Mesothelial cell of epicardium (in vitro differentiated cells): ENCODE data around the gene ANKRD36. TPM values are rescaled to one million over a fixed set of nuclear protein-coding genes. Genes with fewer than 3 reads are reported as not detected.
"Not testable (repeated sequence)": the region's sequence is repeated elsewhere in the genome, so short reads cannot be mapped to it uniquely, and the experiment has no call there.

Experiments
- DNase-seq, 2 experiments: peaks; one replicate each; pipeline ENCODE4 v3.0.0; 2021; ENCODE audit warnings: low spot score in 2 of 2; ENCODE audit not compliant: unreplicated experiment in 2 of 2
- H3K27ac Mint-ChIP-seq: 2 replicates; pipeline ENCODE4 v1.8.0; 2021; ENCODE audit warnings: mixed read lengths
- H3K27me3 Mint-ChIP-seq: 2 replicates; pipeline ENCODE4 v1.8.0; 2021; ENCODE audit warnings: low read depth, mixed read lengths
- H3K36me3 Mint-ChIP-seq: 2 replicates; pipeline ENCODE4 v1.8.0; 2021; ENCODE audit warnings: mixed read lengths
- H3K4me1 Mint-ChIP-seq: 2 replicates; pipeline ENCODE4 v1.8.0; 2021; ENCODE audit warnings: mixed read lengths
- H3K4me3 Mint-ChIP-seq: 2 replicates; pipeline ENCODE4 v1.8.0; 2021; ENCODE audit warnings: mild to moderate bottlenecking, moderate library complexity, mixed read lengths
- H3K9me3 Mint-ChIP-seq: 2 replicates; pipeline ENCODE4 v1.8.0; 2021; ENCODE audit warnings: mixed read lengths
- total RNA-seq: library from RNA; stranded (reverse); gene quantifications from 3 replicates; pipeline ENCODE4 v1.2.1, GENCODE V29; 2021
- TF ChIP-seq, protein P1 (sequence below): fragments of 200-600 bp; sonication (generic); IDR thresholded peaks from one replicate; pipeline ENCODE4 v1.5.0; 2021; ENCODE audit warnings: antibody characterized with exemption; ENCODE audit not compliant: unreplicated experiment

Gene ANKRD36
- total RNA-seq, 1 donor from 2014 or later = 45.3 TPM

- not testable (repeated sequence) for H3K9me3 Mint-ChIP-seq, H3K27me3 Mint-ChIP-seq, H3K36me3 Mint-ChIP-seq, H3K4me1 Mint-ChIP-seq, H3K27ac Mint-ChIP-seq, H3K4me3 Mint-ChIP-seq, DNase-seq
Measured at GRCh38 chr2:97261192-97261591, 148.2 kb downstream of the ANKRD36 start.

- peaks cover 11% of the 10 kb centered on the region for H3K36me3 Mint-ChIP-seq
- DNase-seq, H3K4me3 Mint-ChIP-seq, H3K9me3 Mint-ChIP-seq, H3K27ac Mint-ChIP-seq, H3K4me1 Mint-ChIP-seq, H3K27me3 Mint-ChIP-seq: not testable (repeated sequence)
Measured at GRCh38 chr2:97266449-97266848, 153.5 kb downstream of the ANKRD36 start.

DNA sequence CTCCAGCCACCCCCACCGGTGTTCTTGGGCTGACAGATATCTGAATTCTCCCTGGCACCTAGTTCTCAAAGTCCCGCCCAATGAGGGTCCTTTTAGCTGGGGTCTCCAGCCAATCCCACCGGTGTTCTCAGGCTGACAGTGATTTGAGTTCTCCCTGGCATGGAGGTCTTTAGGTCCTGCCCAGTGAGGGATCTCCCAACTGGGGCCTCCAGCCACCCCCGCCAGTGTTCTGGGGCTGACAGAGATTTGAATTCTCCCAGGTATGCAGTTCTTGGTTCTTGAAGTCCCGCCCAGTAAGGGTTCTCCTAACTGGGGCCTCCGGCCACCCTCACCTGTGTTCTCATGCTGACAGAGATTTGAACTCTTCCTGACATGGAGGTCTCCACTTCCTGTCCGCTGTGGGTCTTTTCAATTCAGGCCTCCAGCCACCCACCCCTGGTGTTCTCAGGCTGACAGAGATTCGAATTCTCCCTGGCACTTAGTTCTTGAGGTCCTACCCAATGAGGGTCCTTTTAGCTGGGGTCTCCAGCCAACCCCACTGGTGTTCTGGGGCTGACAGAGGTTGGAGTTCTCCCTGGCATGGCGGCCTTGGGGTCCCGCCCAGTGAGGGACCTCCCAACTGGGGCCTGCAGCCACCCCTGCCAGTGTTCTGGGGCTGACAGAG is 154.6 kb downstream of the ANKRD36 start:
- H3K27me3 Mint-ChIP-seq = no peaks in the 10 kb centered on the region
- peaks cover 10% of the 10 kb centered on the region for H3K36me3 Mint-ChIP-seq
- H3K27ac Mint-ChIP-seq = no peak overlapping the region
- peaks cover 6% of the 10 kb centered on the region for H3K9me3 Mint-ChIP-seq
- DNase-seq = peak; percentile 13 to 34
- TF ChIP-seq, protein P1, sequence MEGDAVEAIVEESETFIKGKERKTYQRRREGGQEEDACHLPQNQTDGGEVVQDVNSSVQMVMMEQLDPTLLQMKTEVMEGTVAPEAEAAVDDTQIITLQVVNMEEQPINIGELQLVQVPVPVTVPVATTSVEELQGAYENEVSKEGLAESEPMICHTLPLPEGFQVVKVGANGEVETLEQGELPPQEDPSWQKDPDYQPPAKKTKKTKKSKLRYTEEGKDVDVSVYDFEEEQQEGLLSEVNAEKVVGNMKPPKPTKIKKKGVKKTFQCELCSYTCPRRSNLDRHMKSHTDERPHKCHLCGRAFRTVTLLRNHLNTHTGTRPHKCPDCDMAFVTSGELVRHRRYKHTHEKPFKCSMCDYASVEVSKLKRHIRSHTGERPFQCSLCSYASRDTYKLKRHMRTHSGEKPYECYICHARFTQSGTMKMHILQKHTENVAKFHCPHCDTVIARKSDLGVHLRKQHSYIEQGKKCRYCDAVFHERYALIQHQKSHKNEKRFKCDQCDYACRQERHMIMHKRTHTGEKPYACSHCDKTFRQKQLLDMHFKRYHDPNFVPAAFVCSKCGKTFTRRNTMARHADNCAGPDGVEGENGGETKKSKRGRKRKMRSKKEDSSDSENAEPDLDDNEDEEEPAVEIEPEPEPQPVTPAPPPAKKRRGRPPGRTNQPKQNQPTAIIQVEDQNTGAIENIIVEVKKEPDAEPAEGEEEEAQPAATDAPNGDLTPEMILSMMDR = no peak
- no peaks in the 10 kb centered on the region for H3K4me1 Mint-ChIP-seq
- no peak overlapping the region for H3K4me3 Mint-ChIP-seq

GRCh38 chr2:97268075-97268591 is 155.2 kb downstream of the ANKRD36 start:
- DNase-seq = peak in 1 of 2 experiments; percentile 35
- not testable (repeated sequence) for H3K4me1 Mint-ChIP-seq, H3K27me3 Mint-ChIP-seq, H3K27ac Mint-ChIP-seq, H3K9me3 Mint-ChIP-seq, H3K36me3 Mint-ChIP-seq, H3K4me3 Mint-ChIP-seq

- H3K27ac Mint-ChIP-seq, H3K4me1 Mint-ChIP-seq, H3K27me3 Mint-ChIP-seq, H3K4me3 Mint-ChIP-seq, H3K9me3 Mint-ChIP-seq, H3K36me3 Mint-ChIP-seq, DNase-seq: not testable (repeated sequence)
Measured at GRCh38 chr2:97276232-97276798, 163.4 kb downstream of the ANKRD36 start.

DNA sequence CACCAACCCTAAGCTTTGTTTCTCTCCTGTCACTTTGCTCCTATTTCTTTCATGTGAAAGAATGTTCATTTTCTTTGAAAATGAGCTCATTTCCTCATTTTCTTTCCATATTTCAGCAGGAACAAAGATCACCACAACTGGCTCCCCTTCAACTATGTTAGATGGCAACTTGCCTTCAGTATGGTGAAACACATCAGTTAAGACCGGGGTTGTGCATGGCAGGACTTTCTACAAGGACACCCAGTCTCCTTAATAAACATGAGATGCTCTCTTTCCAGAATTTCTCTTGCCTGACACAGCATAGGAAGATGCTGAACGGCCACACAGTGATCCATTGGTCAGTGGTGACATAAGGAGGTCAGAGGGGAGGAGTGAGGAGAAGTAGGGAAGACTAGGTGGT is 172.2 kb downstream of the ANKRD36 start:
- H3K27ac Mint-ChIP-seq, H3K4me1 Mint-ChIP-seq, H3K9me3 Mint-ChIP-seq, DNase-seq, H3K27me3 Mint-ChIP-seq, H3K4me3 Mint-ChIP-seq, H3K36me3 Mint-ChIP-seq: not testable (repeated sequence)

GRCh38 chr2:97293687-97294086 is 180.7 kb downstream of the ANKRD36 start:
- not testable (repeated sequence) for H3K27ac Mint-ChIP-seq

More at GRCh38 chr2:97293687-97294086, 180.7 kb downstream of the ANKRD36 start:
- H3K27me3 Mint-ChIP-seq, H3K36me3 Mint-ChIP-seq, H3K9me3 Mint-ChIP-seq, DNase-seq, H3K4me1 Mint-ChIP-seq, H3K4me3 Mint-ChIP-seq: not testable (repeated sequence)

Other genes with a start within 250 kb of the ANKRD36 start
- gene SEMA4C, start 243.1 kb upstream of the ANKRD36 start, total RNA-seq = 98.6 to 103 TPM (median 102 TPM) in 3 replicates
- 1.1 to 1.6 TPM (median 1.5 TPM) in 3 replicates for gene FAM178B, start 126.6 kb upstream of the ANKRD36 start, total RNA-seq
- gene FAHD2B, start 18.3 kb upstream of the ANKRD36 start, total RNA-seq = 37.4 to 37.8 TPM (median 37.7 TPM) in 3 replicates